ENCODE measurements around the gene SLC8A3.

DNA sequence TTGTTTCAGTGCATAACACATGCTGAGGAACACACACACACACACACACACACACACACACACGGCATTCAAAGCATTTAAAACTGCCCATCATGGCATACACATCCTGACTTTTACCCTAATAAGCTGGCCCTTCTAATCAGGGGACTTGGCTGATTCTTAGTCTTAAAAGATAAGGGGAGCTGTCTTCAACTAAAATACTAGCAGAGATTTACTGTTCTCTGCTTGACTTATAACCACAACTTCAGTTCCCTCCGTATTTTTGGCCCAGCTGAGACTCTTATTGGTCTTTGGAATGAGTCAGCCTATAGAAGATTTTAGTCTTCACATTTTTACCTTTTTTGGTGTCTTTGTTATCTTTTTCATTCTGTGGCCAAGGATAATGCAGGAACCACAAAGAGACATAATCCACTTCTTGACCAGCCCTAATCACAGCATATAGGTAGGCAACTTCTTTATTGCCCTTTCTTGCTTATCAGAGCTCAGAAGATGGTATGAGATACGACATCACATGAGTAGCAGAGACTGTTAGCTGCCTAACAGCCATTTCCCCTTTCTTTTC, 25.1 kb upstream of the SLC8A3 start:
- TF ChIP-seq, protein P1, sequence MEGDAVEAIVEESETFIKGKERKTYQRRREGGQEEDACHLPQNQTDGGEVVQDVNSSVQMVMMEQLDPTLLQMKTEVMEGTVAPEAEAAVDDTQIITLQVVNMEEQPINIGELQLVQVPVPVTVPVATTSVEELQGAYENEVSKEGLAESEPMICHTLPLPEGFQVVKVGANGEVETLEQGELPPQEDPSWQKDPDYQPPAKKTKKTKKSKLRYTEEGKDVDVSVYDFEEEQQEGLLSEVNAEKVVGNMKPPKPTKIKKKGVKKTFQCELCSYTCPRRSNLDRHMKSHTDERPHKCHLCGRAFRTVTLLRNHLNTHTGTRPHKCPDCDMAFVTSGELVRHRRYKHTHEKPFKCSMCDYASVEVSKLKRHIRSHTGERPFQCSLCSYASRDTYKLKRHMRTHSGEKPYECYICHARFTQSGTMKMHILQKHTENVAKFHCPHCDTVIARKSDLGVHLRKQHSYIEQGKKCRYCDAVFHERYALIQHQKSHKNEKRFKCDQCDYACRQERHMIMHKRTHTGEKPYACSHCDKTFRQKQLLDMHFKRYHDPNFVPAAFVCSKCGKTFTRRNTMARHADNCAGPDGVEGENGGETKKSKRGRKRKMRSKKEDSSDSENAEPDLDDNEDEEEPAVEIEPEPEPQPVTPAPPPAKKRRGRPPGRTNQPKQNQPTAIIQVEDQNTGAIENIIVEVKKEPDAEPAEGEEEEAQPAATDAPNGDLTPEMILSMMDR (IDR thresholded peaks at IDR 0.05), result no peak
- TF ChIP-seq, protein P2, sequence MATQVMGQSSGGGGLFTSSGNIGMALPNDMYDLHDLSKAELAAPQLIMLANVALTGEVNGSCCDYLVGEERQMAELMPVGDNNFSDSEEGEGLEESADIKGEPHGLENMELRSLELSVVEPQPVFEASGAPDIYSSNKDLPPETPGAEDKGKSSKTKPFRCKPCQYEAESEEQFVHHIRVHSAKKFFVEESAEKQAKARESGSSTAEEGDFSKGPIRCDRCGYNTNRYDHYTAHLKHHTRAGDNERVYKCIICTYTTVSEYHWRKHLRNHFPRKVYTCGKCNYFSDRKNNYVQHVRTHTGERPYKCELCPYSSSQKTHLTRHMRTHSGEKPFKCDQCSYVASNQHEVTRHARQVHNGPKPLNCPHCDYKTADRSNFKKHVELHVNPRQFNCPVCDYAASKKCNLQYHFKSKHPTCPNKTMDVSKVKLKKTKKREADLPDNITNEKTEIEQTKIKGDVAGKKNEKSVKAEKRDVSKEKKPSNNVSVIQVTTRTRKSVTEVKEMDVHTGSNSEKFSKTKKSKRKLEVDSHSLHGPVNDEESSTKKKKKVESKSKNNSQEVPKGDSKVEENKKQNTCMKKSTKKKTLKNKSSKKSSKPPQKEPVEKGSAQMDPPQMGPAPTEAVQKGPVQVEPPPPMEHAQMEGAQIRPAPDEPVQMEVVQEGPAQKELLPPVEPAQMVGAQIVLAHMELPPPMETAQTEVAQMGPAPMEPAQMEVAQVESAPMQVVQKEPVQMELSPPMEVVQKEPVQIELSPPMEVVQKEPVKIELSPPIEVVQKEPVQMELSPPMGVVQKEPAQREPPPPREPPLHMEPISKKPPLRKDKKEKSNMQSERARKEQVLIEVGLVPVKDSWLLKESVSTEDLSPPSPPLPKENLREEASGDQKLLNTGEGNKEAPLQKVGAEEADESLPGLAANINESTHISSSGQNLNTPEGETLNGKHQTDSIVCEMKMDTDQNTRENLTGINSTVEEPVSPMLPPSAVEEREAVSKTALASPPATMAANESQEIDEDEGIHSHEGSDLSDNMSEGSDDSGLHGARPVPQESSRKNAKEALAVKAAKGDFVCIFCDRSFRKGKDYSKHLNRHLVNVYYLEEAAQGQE (IDR thresholded peaks at IDR 0.05; ENCODE audit: insufficient read depth in 1 of 2, low read depth in 2 of 2, low read length in 1 of 2), result no peak
- TF ChIP-seq SIN3A (IDR thresholded peaks at IDR 0.05; ENCODE audit: borderline replicate concordance, insufficient read depth, low read depth, low read length) (no peak), POLR2AphosphoS5 (IDR thresholded peaks at IDR 0.05; ENCODE audit: low read depth, low read length) (no peak)
